ENCODE data around the gene RTN3.

Gene RTN3

DNA sequence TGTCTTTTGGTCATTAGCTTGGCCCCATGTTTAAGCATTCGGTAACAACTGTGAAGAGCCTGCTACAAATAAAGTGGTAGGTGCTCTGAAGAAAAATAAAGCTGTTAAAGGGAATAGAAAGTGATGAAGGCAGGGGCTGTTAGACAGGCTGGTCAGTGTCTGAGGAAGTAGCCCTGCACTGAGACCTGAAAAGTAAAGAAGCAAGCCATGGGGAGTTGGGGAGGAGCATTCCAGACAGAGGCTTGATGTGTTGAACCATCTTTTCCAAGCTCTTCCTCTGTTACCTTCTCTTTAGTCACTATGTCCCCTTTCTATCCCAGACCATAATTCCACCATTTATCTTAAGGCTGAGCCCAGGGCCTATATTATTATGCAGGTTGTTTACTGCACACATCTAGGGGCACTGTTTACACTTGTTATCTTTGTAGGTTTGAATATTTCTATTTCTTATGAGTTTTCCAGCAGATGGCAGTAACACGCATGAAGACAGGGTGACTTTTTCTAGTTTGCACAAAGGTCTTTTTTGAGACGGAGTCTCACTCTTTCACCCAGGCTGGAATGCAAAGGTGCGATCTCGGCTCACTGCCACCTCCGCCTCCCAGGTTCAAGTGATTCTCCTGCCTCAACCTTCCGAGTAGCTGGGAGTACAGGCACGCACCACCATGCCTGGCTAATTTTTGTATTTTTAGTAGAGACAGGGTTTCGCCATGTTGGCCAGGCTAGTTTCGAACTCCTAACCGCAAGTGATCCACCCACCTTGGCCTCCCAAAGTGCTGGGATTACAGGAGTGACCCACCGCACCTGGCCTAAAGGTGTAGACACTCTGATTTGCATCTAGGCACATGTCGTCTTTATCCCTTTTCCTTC lies 64.2 kb downstream of the RTN3 start:
- DNase-seq (ENCODE audit: extremely low read depth, low read depth), result no peak
- TF ChIP-seq CTCF (IDR thresholded peaks at IDR 0.05; ENCODE audit: low read depth, low read length), result no peak; the same call in 1 of the 2 replicates

- no peak for TF ChIP-seq CTCF (IDR thresholded peaks at IDR 0.05; ENCODE audit: low read depth, low read length)
- DNase-seq (ENCODE audit: extremely low read depth, low read depth), result no peak
Measured at GRCh38 chr11:63747011-63747410, 65.7 kb downstream of the RTN3 start.

DNA sequence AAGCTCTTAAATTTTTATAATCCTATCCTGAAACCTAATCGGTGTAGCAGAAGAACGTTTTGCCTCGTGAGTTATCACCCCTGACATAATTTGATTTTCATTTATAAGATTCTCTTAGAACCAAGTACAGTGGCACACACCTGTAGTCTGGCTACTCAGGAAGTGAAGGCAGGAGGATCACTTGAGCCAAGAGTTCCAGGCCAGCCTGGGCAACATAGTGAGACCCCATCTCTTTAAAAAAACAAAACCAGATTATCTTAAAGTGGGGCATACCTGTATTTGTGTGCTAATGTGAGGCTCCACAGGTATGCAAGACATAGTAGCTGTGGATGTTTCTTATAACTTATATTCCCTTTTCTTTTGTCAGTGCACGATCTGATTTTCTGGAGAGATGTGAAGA lies 68.3 kb downstream of the RTN3 start:
- DNase-seq (ENCODE audit: extremely low read depth, low read depth), result no peak
- no peak for TF ChIP-seq CTCF (IDR thresholded peaks at IDR 0.05; ENCODE audit: low read depth, low read length)

GRCh38 chr11:63756919-63757761 lies 75.8 kb downstream of the RTN3 start:
- DNase-seq (ENCODE audit: extremely low read depth, low read depth), result no peak
- no peak for TF ChIP-seq CTCF (IDR thresholded peaks at IDR 0.05; ENCODE audit: low read depth, low read length)

DNA sequence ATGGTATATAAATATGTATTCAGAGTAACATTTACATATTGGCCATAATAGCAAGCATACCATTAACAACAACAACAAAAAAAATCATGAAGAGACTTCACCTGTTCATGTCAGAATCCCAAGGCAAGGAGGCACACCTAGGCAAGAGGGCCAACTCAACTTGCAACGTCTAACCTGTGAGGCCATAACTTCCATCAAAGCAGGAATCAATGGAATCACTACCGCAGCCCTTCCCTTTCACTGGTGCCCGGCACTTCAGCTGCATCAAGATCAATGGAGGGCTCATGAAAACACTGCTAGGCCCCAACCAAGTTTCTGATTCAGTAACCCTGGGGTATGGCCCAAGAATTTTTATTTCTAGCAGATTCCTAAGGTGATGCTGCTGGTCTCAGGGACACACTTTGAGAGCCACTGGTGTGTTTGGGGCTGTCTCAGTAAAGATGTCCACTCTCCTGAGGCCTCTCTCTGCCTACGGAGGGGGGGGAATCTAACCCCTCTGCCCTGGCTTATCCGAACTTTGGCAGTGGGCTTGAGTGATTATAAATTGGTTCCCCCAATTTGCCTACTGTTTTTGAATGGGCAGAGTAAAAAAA lies 79.3 kb downstream of the RTN3 start:
- no peak for TF ChIP-seq CTCF (IDR thresholded peaks at IDR 0.05; ENCODE audit: low read depth, low read length)
- no peak for DNase-seq (ENCODE audit: extremely low read depth, low read depth)

GRCh38 chr11:63761188-63761587 lies 79.9 kb downstream of the RTN3 start:
- no peak for TF ChIP-seq CTCF (IDR thresholded peaks at IDR 0.05; ENCODE audit: low read depth, low read length)
- DNase-seq (ENCODE audit: extremely low read depth, low read depth), result no peak
